CD4-positive, CD25-positive, alpha-beta regulatory T cell (primary cell): ENCODE results near the gene STK38. TPM values are rescaled to one million over a fixed set of nuclear protein-coding genes. Genes with fewer than 3 reads are reported as not detected.

ENCODE experiments used
- ATAC-seq, 2 donors: fragments of 150-1000 bp; cut with Tn5 transposase; one replicate each; pipeline ENCODE4 v1.10.0; 2021; ENCODE audit warnings: low read depth in 2 of 2, moderate number of reproducible peaks in 2 of 2, moderate library complexity in 1 of 2
- DNase-seq, 3 donors: peaks; one replicate each; pipeline versions ENCODE4 v3.0.0 to v3.0.0-alpha.2; 2012 to 2022; ENCODE audit warnings: mixed read lengths in 1 of 3
- H3K27ac ChIP-seq: one replicate; pipeline ENCODE4 v1.7.0; 2013; ENCODE audit warnings: mild to moderate bottlenecking, low read length; ENCODE audit not compliant: insufficient read depth, poor library complexity, severe bottlenecking
- H3K27me3 ChIP-seq: one replicate; pipeline ENCODE4 v1.7.0; 2013; ENCODE audit warnings: low read length; ENCODE audit not compliant: control insufficient read depth, insufficient read depth
- H3K36me3 ChIP-seq: one replicate; pipeline ENCODE4 v1.7.0; 2013; ENCODE audit warnings: mild to moderate bottlenecking, low read length, moderate library complexity; ENCODE audit not compliant: control insufficient read depth, insufficient read depth
- H3K4me1 ChIP-seq: 2 replicates; pipeline ENCODE4 v1.7.0; 2013; ENCODE audit warnings: mild to moderate bottlenecking, low read length; ENCODE audit not compliant: insufficient read depth, control insufficient read depth, poor library complexity, severe bottlenecking
- H3K4me3 ChIP-seq: one replicate; pipeline ENCODE4 v1.7.0; 2013; ENCODE audit warnings: low read depth, mild to moderate bottlenecking, low read length, moderate library complexity
- H3K9me3 ChIP-seq, 2 experiments: 1 replicate in 1 of 2; 2 replicates in 1 of 2; pipeline ENCODE4 v1.7.0; 2013; ENCODE audit warnings: low read length in 2 of 2, mild to moderate bottlenecking in 1 of 2, moderate library complexity in 1 of 2; ENCODE audit not compliant: control insufficient read depth in 2 of 2
- H3K27ac Mint-ChIP-seq, 3 donors: one replicate each; pipeline ENCODE4 v1.8.0; 2020 to 2022; ENCODE audit warnings: mild to moderate bottlenecking in 3 of 3, mixed read lengths in 3 of 3, moderate library complexity in 2 of 3
- H3K27me3 Mint-ChIP-seq: one replicate; pipeline ENCODE4 v1.8.0; 2022; ENCODE audit warnings: mild to moderate bottlenecking, mixed read lengths
- H3K36me3 Mint-ChIP-seq: one replicate; pipeline ENCODE4 v1.8.0; 2020; ENCODE audit warnings: mixed read lengths
- H3K4me1 Mint-ChIP-seq, 4 donors: one replicate each; pipeline ENCODE4 v1.8.0; 2020 to 2022; ENCODE audit warnings: mixed read lengths in 4 of 4, mild to moderate bottlenecking in 1 of 4
- H3K4me3 Mint-ChIP-seq, 4 donors: one replicate each; pipeline ENCODE4 v1.8.0; 2020 to 2022; ENCODE audit warnings: mild to moderate bottlenecking in 4 of 4, mixed read lengths in 4 of 4, moderate library complexity in 3 of 4
- H3K9me3 Mint-ChIP-seq, 7 donors: one replicate each; pipeline ENCODE4 v1.8.0; 2020 to 2022; ENCODE audit warnings: mixed read lengths in 7 of 7, mild to moderate bottlenecking in 3 of 7, moderate library complexity in 2 of 7
- polyA plus RNA-seq, 4 donors: library from polyadenylated mRNA; unstranded; fragments of 300-500 nt; fragmentation: Illumina TruSeq; gene quantifications; one replicate each; pipeline ENCODE4 v1.2.3, GENCODE V29; 2021
- total RNA-seq: library from RNA; stranded (reverse); gene quantifications from one replicate; pipeline ENCODE4 v1.2.3, GENCODE V29; 2022

STK38 gene
- total RNA-seq (106 TPM), polyA plus RNA-seq (100 to 1,000 TPM in 3 of 4 donors, 10 to 100 TPM in 1; 92.8 to 126 (median 113) TPM)

DNA sequence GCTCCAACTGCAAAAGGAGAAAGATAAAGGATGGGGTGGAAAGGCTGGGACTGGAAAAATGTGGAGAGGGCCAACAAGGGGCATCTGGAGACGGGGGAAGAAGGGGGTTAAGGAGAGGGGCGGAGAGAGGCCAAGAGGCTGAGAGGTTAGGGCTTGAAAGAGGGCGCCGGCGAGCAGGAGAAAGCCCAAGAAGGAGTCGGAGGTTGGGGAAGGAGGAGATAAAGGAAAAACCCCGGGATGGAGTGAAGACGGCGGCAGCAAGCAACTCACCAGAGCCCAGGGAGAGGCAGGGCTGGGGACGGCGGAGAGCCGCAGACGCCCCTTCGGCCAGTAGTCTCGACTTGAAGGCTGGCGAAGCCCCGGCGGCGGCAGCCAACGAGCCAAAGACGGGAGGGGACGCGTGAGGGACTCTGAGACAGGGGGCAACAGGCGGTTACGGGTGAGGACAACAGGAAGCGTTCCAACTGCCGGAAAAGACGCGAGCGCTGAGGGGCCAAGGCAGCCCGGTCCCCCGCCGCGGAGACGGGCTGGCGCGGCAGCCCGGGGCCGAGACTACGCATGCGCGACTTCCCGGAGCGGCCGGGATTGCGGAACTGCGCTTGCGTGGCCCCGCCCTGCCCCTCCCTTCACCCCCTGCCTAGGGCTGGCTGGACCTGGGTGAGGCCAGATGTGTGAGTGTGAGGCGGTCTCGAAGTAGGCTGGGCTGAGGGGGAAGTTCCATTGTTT lies at the start of gene STK38:
Gene STK38, minus strand, starts transcription at position 560 of the 726 bp plus-strand sequence. CDS start 7,277 bp downstream, outside the sequence.
- ATAC-seq (peak; percentile 72 to 78), DNase-seq (peak; percentile 84 to 91 (median 89))
- Mint-ChIP-seq H3K4me3 (peak within 1 kb of the TSS; percentile 94 to 99 (median 98)), H3K9me3 (no peaks in the 10 kb centered on the region), H3K36me3 (peaks cover 12% of the 10 kb centered on the region), H3K4me1 (peaks cover 9 to 52% (median 30%) of the 10 kb centered on the region in 4 donors), H3K27me3 (no peaks in the 10 kb centered on the region), H3K27ac (peak within 1 kb of the TSS; percentile 97 to 100 (median 99))
- Histone ChIP-seq H3K27ac (peak within 1 kb of the TSS; percentile 90), H3K9me3 (no peaks in the 10 kb centered on the region), H3K4me1 (peaks cover 47% of the 10 kb centered on the region), H3K4me3 (peak within 1 kb of the TSS; percentile 99), H3K36me3 (peaks cover 2% of the 10 kb centered on the region), H3K27me3 (no peaks in the 10 kb centered on the region)

DNA sequence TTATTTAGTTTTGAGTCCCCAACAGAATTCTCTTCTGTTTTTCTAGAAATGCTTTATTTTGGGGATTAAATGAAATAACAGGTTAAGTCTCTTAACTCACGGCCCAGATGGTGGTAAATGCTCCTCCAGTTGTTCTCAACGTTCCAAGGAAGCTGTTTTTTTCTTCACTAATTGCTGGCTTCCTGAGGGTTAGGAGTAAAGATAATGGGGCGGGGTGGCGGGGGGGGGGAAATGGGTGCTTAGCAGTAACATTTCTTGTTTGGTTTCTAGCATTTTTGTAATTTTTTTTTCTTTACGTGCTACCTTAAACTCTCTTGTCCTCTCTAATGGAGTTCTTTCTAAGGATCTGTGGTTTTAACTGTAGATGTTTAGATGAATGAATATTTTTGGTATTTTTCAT lies 49.1 kb upstream of the STK38 start:
- peaks cover 62% of the 10 kb centered on the region for H3K4me1 ChIP-seq
- Mint-ChIP-seq H3K27me3 (peaks cover 7% of the 10 kb centered on the region), H3K27ac (peak overlapping the region; percentile 34 to 100 (median 98)), H3K4me1 (peaks cover 22 to 62% (median 48%) of the 10 kb centered on the region in 4 donors), H3K36me3 (peaks cover 57% of the 10 kb centered on the region), H3K9me3 (peaks cover 0 to 5% (median 2%) of the 10 kb centered on the region in 7 donors), H3K4me3 (peak overlapping the region; percentile 94 to 100 (median 97))
- ATAC-seq (no peak), DNase-seq (peak in 1 of 3 donors; percentile 36)
- H3K36me3 ChIP-seq, result peaks cover 49% of the 10 kb centered on the region
- no peaks in the 10 kb centered on the region for H3K9me3 ChIP-seq
- H3K4me3 ChIP-seq, result peak overlapping the region; percentile 100
- peak overlapping the region; percentile 98 for H3K27ac ChIP-seq
- H3K27me3 ChIP-seq, result no peaks in the 10 kb centered on the region

DNA sequence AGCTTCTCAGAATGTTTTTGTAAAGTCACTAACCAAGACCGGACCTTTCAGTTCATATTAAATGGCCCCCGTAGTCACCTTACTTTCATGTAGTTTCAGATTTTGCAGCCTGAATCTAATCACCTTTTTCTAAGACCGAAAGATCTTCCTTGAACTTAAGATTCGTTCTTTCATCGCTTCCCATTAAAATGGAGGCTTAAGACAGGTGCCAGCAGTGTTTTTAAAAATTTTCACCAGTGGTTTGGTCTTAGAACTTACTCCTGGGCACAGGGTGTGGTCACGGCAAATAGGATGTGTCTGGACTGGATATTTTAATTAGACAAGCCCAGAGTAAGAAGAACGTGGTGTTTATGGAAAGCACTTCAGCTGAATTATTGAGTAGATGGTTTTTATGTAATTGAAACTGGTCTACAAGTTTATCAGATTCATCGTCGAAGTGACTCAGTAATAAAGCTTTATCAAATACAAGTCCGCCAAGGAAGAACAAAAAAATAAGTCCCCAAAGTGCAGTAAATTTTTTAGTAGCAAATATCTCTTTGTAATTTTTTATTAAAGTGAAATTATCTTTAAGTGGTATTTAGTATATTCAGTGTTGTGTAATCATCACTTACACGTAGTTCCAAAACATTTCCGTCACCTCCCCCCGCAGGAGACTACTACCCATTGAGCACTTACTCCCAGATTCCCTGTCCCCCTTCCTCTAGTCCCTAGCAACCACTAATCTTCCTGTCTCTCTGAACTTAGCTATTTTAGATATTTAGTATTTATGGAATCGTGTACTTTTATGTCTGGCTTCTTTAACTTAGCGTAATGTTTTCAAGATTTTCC lies 47.8 kb upstream of the STK38 start:
- H3K36me3 Mint-ChIP-seq, result peaks cover 48% of the 10 kb centered on the region
- H3K27ac ChIP-seq, result peak overlapping the region; percentile 98
- peak overlapping the region; percentile 94 to 100 (median 97) for H3K4me3 Mint-ChIP-seq
- peak overlapping the region; percentile 100 for H3K4me3 ChIP-seq
- no peaks in the 10 kb centered on the region for H3K9me3 ChIP-seq
- peaks cover 0 to 5% (median 2%) of the 10 kb centered on the region in 7 donors for H3K9me3 Mint-ChIP-seq
- peaks cover 7% of the 10 kb centered on the region for H3K27me3 Mint-ChIP-seq
- peaks cover 36% of the 10 kb centered on the region for H3K36me3 ChIP-seq
- H3K4me1 ChIP-seq, result peaks cover 49% of the 10 kb centered on the region
- peaks cover 17 to 53% (median 40%) of the 10 kb centered on the region in 4 donors for H3K4me1 Mint-ChIP-seq
- ATAC-seq (no peak), DNase-seq (peak in 2 of 3 donors; percentile 46 to 54)
- peak overlapping the region; percentile 98 to 100 (median 100) for H3K27ac Mint-ChIP-seq
- no peaks in the 10 kb centered on the region for H3K27me3 ChIP-seq

DNA sequence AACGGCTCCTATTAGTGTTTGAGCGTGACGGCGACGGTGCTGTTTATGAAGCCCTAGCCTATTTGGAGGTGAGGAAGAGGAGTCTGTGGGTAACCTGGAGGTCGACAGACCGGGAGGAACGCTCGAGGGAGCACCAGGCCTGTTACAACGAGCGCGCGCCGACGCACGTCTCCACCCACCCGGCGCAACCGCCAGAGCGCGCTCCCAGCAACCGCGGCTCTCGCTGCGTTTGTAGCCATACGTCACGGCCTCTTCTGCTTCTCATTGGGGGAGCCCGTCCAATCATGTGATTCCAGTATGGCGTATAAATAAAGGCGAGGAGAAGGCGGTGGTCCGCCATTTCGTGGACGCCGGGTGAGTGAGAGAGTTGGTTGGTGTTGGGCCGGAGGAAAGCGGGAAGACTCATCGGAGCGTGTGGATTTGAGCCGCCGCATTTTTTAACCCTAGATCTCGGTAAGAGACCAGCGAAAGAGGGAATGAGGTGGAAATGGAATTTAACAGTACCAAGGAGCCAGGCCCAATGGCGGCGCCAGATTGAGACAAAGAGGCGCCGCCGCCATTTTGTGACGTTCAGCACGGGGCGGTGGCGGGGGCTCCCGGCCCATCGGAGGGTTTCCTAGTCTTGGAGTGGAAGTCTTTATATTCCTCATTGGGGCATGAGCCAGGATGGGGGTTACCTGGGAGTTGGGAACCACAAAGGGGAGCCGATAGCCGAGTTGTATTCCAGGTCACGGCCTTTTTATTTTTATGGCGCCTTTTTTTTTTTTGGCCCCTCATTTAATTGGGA lies 46.9 kb upstream of the STK38 start, which contains the start of gene SRSF3:
Gene SRSF3, plus strand, starts transcription at position 334 of the 787 bp plus-strand sequence. CDS start 2,401 bp downstream, outside the sequence.
- Mint-ChIP-seq H3K27me3 (peaks cover 7% of the 10 kb centered on the region), H3K27ac (peak within 1 kb of the TSS; percentile 98 to 100 (median 100)), H3K36me3 (peaks cover 39% of the 10 kb centered on the region), H3K4me1 (peaks cover 11 to 45% (median 34%) of the 10 kb centered on the region in 4 donors), H3K4me3 (peak within 1 kb of the TSS; percentile 94 to 100 (median 97)), H3K9me3 (peaks cover 0 to 4% (median 2%) of the 10 kb centered on the region in 7 donors)
- Histone ChIP-seq H3K9me3 (no peaks in the 10 kb centered on the region), H3K27me3 (no peaks in the 10 kb centered on the region), H3K4me1 (peaks cover 41% of the 10 kb centered on the region), H3K36me3 (peaks cover 28% of the 10 kb centered on the region), H3K27ac (peak within 1 kb of the TSS; percentile 98), H3K4me3 (peak within 1 kb of the TSS; percentile 100)
- DNase-seq (peak; percentile 94 to 99 (median 98)), ATAC-seq (peak; percentile 93 to 94)

DNA sequence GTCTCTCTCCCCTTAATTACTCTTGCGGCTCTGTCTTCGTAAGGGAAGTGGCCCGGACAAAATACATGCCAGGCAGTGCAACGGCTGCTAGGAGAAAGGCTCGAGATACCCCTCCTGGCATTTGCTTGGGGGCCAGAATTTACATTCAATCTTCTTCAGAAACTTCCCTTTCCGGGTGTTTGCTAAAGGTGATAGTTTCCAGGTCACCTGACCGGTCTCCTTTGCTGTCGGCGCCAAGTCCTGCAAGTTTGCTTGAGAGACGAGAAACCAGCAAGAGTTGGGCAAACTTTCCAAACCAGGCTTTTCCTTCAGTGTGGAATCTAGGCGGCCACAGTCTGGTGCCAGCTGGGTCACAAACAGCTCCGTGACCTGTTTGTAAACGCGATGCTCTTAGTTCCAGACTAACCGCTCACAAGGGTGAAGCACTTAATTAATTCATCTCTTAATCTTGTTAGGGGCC lies 46.3 kb upstream of the STK38 start:
- Histone ChIP-seq H3K4me1 (peaks cover 35% of the 10 kb centered on the region), H3K9me3 (no peaks in the 10 kb centered on the region), H3K27me3 (no peaks in the 10 kb centered on the region), H3K27ac (peak overlapping the region; percentile 98), H3K36me3 (peaks cover 22% of the 10 kb centered on the region), H3K4me3 (peak overlapping the region; percentile 82)
- peaks cover 7% of the 10 kb centered on the region for H3K27me3 Mint-ChIP-seq
- DNase-seq (peak in 2 of 3 donors; percentile 37 to 78), ATAC-seq (peak; percentile 1 to 17)
- H3K4me3 Mint-ChIP-seq, result peak overlapping the region; percentile 94 to 100 (median 97)
- H3K9me3 Mint-ChIP-seq, result peaks cover 0 to 4% (median 2%) of the 10 kb centered on the region in 7 donors
- H3K27ac Mint-ChIP-seq, result peak overlapping the region; percentile 98 to 100 (median 100)
- H3K36me3 Mint-ChIP-seq, result peaks cover 33% of the 10 kb centered on the region
- H3K4me1 Mint-ChIP-seq, result peaks cover 5 to 39% (median 28%) of the 10 kb centered on the region in 4 donors

DNA sequence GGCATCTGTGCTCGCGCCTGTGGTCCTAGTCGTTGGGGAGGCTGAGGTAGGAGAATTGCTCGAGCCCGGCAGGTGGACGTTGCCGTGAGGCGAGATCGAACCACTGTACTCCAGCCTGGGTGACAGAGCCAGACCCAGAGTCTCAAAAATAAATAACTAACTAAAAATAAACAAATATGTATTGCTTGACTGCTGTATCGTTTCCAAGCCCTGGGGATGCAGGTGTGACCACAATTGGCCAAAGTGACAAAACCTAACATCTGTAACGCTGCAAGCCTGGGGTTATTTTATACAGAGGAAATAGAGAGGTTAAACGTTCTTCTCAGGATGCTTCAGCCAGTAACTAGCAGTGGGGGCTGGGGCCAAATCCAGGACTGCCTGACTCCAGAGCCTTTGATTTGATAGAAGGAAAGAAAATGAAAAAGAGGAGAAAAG lies 45.0 kb upstream of the STK38 start:
- Histone ChIP-seq H3K4me1 (peaks cover 21% of the 10 kb centered on the region), H3K4me3 (no peak overlapping the region), H3K27me3 (no peaks in the 10 kb centered on the region), H3K27ac (peak overlapping the region; percentile 98), H3K9me3 (no peaks in the 10 kb centered on the region), H3K36me3 (peaks cover 8% of the 10 kb centered on the region)
- peaks cover 7% of the 10 kb centered on the region for H3K27me3 Mint-ChIP-seq
- DNase-seq (no peak), ATAC-seq (no peak)
- peak overlapping the region; percentile 26 to 85 (median 64) for H3K4me3 Mint-ChIP-seq
- peaks cover 4 to 27% (median 20%) of the 10 kb centered on the region in 4 donors for H3K4me1 Mint-ChIP-seq
- peak overlapping the region; percentile 97 to 99 (median 98) for H3K27ac Mint-ChIP-seq
- H3K36me3 Mint-ChIP-seq, result peaks cover 21% of the 10 kb centered on the region
- H3K9me3 Mint-ChIP-seq, result peaks cover 0 to 4% (median 2%) of the 10 kb centered on the region in 7 donors
